ENCODE measurements around the gene CDC42SE2. TPM values are rescaled to one million over a fixed set of nuclear protein-coding genes. Genes with fewer than 3 reads are reported as not detected.
"Not testable (repeated sequence)": the region's sequence is repeated elsewhere in the genome, so short reads cannot be mapped to it uniquely, and the experiment has no call there.

CDC42SE2 gene
- total RNA-seq, 1 experiment from 2014 or later = 20.7 TPM

- DNase-seq (ENCODE audit: low spot score) = no peak
Measured at GRCh38 chr5:131277875-131278740, 14.3 kb downstream of the CDC42SE2 start.

- not testable (repeated sequence) for DNase-seq (ENCODE audit: low spot score)
Measured at GRCh38 chr5:131278741-131279124, 14.9 kb downstream of the CDC42SE2 start.

GRCh38 chr5:131279204-131279603 lies 15.4 kb downstream of the CDC42SE2 start:
- DNase-seq (ENCODE audit: low spot score) = no peak

DNA sequence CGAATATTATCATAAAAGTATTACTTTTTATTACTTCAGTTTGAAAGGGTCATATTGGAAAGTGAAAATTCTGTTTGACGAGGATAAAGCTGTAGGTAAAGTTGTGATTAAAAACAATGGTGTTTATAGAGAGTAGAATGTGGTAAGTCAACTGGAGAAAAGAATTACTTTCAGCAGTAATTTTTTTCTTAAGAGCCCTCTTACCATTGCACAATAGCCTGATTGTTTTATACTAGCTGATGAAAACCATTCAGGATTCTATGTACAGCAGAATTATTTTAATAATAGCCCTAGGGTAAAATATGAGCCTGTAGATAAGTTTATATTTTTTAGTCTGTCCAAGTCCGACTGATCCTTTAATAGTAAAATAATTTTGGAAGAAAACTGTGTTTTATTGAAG lies 16.6 kb downstream of the CDC42SE2 start:
- peak; percentile 31 for DNase-seq (ENCODE audit: low spot score)

DNA sequence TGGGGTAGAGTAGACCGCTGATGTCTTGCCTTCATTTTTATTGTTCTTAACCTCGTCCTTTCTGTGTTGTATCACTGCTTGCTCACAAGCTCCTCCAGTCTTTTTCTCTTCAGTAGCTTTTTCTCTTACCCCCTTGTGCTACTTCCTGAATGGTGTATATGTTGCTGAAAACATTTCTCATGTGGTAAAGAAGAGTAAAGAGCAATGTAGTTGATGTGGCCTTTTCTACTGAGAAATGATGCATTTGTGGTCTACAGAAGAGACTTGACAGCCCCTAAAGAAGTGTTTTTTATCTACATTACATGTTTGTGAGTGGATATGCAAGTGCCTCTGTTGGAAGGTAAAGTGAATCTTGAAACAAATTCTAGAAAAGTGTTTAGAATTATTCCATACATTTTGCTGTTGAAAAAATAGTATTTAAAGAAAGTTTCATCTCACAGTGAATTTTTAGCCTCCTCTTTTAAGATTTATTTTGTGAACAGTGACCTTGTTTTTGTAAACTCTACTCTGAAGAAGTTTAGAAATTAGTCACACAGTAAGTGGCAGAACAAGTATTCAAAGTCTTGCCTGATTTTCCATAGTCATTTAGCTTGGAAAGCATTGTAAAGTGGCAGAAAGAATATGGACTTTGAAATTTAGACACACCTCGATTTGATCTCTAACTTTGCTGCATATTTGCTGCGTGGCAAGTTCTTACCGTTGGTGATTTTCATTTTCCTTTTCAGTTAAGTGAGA lies 17.4 kb downstream of the CDC42SE2 start:
- DNase-seq (ENCODE audit: low spot score) = peak; percentile 65

DNA sequence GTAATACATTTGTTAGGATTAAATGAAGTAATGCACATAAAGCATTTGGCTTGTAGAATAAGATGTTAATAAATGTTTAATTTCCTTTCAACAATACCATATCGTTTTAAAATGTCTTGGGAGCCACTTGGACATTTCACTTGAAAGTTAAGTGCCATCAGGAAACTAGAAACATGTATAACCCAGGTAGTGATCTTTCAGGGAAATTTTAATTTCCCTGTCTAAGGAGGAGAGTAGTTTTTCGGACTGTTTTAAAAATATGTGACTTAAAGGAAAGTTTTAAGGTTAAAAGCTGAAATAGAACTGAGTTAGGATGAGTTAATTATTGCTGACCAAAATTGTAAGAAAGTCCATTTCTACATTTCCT lies 18.0 kb downstream of the CDC42SE2 start:
- DNase-seq (ENCODE audit: low spot score) = no peak

GRCh38 chr5:131282235-131282634 lies 18.4 kb downstream of the CDC42SE2 start:
- peak; percentile 26 for DNase-seq (ENCODE audit: low spot score)

- DNase-seq (ENCODE audit: low spot score) = no peak
Measured at GRCh38 chr5:131285703-131286399, 22.0 kb downstream of the CDC42SE2 start.

DNA sequence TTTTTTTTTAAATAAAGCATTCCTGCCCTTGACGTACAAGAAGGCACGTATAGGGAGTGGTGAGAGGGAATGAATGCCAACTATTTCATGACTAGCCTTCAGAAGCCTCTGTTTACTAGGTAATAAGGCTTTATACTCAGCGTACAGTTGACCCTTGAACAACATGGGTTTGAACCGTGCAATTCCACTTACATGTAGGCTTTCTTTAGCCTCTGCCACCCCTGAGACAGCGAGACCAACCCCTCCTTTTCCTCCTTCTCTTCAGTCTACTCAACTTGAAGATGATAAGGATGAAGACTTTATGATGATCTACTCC lies 22.5 kb downstream of the CDC42SE2 start:
- DNase-seq (ENCODE audit: low spot score) = no peak

DNA sequence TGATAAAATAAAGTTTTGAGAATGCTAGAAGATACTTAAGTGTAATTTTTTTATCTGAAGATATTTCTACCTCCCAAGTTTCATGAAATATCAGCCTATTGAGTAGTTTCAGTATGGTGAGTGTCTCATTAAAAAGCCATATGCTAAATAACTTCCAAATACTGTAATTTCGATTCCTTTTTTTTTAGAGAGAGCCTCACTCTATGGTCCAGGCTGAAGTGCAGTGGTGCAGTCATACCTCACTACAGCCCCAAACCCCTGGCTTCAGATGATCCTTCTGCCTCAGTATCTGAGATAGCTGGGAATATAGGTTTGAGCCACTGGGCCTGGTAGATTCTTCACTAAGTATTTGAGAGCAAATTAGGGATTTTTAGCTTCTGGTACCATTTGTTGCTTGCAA lies 24.5 kb downstream of the CDC42SE2 start:
- no peak for DNase-seq (ENCODE audit: low spot score)

GRCh38 chr5:131289738-131290137 lies 25.9 kb downstream of the CDC42SE2 start:
- no peak for DNase-seq (ENCODE audit: low spot score)

DNA sequence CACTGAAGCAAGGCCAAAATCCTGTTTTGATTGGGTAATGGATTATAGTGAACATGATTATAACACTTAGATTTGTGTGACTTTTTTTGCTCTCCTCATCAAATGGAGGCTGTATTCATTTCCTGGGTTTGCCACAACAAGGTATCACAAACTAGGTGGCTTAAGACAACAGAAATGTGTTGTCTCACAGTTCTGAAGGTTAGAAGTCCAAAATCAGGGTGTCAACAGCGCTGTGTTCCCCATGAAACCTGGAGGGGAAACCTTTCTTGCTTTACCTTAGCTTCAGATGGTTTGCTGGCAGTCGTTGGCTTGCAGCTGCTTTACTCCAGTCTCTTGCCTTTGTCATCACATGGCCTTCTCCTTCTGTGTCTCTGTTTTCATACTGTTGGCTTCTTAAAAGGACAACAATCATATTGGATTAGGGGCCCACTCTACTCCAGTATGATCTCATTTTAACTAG lies 32.4 kb downstream of the CDC42SE2 start:
- no peak for DNase-seq (ENCODE audit: low spot score)

DNA sequence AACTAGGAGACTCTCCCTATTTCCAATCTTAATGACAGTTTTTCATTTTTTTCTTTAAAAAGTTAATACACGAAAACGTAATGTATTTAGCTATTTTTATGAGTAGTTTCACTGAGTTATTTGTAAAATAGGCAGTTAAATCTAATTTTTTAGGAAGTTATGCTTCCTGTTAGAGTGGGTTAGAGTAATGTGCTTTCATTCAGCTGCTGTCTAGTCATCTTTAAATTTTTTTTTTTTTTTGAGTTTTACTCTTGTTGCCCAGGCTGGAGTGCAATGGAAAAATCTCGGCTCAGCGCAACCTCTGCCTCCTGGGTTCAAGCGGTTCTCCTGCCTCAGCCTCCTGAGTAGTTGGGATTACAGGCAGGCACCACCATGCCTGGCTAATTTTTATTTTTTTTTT lies 34.0 kb downstream of the CDC42SE2 start:
- DNase-seq (ENCODE audit: low spot score) = no peak

GRCh38 chr5:131299465-131299864 lies 35.6 kb downstream of the CDC42SE2 start:
- DNase-seq (ENCODE audit: low spot score) = no peak

- no peak for DNase-seq (ENCODE audit: low spot score)
Measured at GRCh38 chr5:131302506-131302905, 38.7 kb downstream of the CDC42SE2 start.

DNA sequence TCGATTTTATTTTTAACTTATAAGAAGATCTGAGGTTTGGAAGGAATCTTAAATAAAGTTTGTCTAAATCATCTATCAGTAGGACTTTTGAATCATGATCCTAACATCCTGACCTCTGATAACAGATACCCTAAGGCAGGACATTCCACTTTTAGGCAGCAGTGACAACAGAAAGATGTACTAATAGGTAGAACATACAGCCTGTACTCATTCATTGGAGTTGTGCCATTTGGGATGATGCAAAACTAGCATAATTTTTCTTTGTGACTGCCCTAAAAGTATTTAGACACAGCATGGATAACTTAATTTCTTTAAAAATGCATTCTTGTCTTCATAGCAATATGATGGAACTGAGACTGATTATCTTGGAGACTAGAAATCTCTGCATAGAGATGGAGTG lies 39.7 kb downstream of the CDC42SE2 start:
- no peak for DNase-seq (ENCODE audit: low spot score)

- DNase-seq (ENCODE audit: low spot score) = no peak
Measured at GRCh38 chr5:131304414-131304813, 40.6 kb downstream of the CDC42SE2 start.

GRCh38 chr5:131305138-131305689 lies 41.4 kb downstream of the CDC42SE2 start:
- no peak for DNase-seq (ENCODE audit: low spot score)

GRCh38 chr5:131305906-131306305 lies 42.1 kb downstream of the CDC42SE2 start:
- no peak for DNase-seq (ENCODE audit: low spot score)

DNA sequence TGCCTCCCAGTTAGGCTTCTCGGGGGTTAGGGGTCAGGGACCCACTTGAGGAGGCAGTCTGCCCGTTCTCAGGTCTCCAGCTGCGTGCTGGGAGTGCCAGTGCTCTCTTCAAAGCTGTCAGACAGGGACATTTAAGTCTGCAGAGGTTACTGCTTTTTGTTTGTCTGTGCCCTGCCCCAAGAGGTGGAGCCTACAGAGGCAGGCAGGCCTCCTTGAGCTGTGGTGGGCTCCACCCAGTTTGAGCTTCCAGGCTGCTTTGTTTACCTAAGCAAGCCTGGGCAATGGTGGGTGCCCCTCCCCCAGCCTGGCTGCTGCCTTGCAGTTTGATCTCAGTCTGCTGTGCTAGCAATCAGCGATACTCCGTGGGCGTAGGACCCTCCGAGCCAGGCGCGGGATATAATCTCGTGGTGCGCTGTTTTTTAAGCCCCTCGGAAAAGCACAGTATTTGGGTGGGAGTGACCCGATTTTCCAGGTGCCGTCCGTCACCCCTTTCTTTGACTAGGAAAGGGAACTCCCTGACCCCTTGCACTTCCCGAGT lies 48.5 kb downstream of the CDC42SE2 start:
- DNase-seq (ENCODE audit: low spot score) = not testable (repeated sequence)

DNA sequence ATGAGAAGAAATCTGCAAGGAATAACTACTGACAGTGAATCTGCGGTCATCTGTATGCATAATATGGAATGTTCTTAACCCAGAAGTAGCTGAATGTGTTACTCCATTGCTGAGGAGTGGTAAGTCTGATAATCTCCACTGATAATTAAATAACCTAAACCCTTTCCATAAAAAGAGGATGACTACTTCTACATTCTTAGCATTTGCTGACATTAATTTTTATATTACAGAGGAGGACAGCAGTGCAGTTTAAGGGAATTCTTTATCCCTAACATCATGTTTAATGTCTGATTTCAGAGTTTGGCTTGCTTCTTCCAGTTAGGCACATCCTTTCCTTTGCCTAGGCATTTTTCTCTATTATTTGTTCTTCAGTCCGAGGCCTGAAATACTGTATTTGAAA lies 52.2 kb downstream of the CDC42SE2 start:
- no peak for DNase-seq (ENCODE audit: low spot score)

DNA sequence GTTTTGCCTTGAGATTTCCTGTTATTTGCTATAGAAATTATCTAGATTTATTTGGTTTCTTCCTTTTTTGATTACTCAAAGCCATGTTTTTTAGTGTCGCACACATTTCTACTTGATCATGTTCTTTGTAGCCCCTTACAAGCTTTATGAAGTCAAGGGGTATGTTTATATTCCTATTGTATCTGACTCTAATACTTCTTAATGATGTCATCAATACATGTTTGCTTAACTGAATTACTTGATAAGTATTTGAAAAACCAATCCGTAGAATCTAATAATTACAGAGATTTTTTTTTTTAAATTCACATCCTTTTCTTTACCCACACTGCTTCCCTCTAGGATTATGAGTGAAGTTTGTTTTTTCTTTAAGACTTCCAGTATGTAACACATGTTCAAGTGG lies 53.0 kb downstream of the CDC42SE2 start:
- no peak for DNase-seq (ENCODE audit: low spot score)

All from HT-29 (cell line).